Measurements from ENCODE around the gene RNF126.

DNA sequence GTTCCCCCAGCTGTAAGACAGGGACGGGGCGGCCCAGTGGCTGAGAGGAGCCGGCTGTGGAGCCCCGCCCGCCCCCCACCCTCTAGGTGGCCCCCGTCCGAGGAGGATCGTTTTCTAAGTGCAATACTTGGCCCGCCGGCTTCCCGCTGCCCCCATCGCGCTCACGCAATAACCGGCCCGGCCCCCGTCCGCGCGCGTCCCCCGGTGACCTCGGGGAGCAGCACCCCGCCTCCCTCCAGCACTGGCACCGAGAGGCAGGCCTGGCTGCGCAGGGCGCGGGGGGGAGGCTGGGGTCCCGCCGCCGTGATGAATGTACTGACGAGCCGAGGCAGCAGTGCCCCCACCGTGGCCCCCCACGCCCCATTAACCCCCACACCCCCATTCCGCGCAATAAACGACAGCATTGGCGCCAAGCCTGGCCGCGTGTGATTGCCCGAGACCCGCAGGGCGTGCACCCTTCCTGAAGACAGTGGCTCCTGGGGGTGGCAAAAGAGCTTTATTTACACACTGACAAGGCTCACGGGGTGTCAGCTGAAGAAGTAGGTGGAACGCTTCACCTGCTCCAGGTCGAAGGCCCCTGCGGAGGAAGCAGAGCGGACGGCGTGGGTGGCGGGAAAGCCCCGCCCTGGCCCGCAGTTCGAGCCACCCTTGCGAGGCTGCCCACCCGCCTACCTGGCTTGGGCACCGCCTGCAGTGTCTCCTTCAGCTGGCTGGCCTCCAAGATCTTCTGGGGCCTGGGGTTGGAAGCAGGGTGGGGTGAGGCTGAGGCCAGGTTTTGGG lies 46.1 kb downstream of the RNF126 start:
- TF ChIP-seq, protein P1, sequence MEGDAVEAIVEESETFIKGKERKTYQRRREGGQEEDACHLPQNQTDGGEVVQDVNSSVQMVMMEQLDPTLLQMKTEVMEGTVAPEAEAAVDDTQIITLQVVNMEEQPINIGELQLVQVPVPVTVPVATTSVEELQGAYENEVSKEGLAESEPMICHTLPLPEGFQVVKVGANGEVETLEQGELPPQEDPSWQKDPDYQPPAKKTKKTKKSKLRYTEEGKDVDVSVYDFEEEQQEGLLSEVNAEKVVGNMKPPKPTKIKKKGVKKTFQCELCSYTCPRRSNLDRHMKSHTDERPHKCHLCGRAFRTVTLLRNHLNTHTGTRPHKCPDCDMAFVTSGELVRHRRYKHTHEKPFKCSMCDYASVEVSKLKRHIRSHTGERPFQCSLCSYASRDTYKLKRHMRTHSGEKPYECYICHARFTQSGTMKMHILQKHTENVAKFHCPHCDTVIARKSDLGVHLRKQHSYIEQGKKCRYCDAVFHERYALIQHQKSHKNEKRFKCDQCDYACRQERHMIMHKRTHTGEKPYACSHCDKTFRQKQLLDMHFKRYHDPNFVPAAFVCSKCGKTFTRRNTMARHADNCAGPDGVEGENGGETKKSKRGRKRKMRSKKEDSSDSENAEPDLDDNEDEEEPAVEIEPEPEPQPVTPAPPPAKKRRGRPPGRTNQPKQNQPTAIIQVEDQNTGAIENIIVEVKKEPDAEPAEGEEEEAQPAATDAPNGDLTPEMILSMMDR (IDR thresholded peaks at IDR 0.05; ENCODE audit: poor library complexity): no peak
- no peak for TF ChIP-seq EZH2 (IDR thresholded peaks at IDR 0.05; ENCODE audit: borderline replicate concordance)
- no peak for TF ChIP-seq EZH2phosphoT487 (IDR thresholded peaks at IDR 0.05; ENCODE audit: low read depth, severe bottlenecking, unreplicated experiment)

Data from hepatocyte (in vitro differentiated cells).